Gastroesophageal sphincter (tissue), 3 donors: ENCODE measurements around the gene PSMG2.

ENCODE experiments used
- POLR2A ChIP-seq, 2 donors: fragments of 450-650 bp; IDR thresholded peaks; one replicate each; pipeline ENCODE4 v1.6.1; 2017; ENCODE audit warnings: antibody characterized with exemption in 2 of 2, mild to moderate bottlenecking in 2 of 2, moderate library complexity in 1 of 2
- POLR2AphosphoS5 ChIP-seq: sonication (generic); formaldehyde crosslinking; IDR thresholded peaks from one replicate; pipeline ENCODE4 v1.6.1; 2017; ENCODE audit warnings: antibody characterized with exemption
- TF ChIP-seq, protein P1 (sequence below), 4 experiments: fragments of 200-600 bp in 2 of 4; fragments of 450-650 bp in 2 of 4; sonication (generic) in 1 of 4; IDR thresholded peaks; one replicate each; pipeline ENCODE4 v1.5.1; 2017 to 2019; ENCODE audit warnings: antibody characterized with exemption in 4 of 4, mild to moderate bottlenecking in 2 of 4, moderate library complexity in 2 of 4

DNA sequence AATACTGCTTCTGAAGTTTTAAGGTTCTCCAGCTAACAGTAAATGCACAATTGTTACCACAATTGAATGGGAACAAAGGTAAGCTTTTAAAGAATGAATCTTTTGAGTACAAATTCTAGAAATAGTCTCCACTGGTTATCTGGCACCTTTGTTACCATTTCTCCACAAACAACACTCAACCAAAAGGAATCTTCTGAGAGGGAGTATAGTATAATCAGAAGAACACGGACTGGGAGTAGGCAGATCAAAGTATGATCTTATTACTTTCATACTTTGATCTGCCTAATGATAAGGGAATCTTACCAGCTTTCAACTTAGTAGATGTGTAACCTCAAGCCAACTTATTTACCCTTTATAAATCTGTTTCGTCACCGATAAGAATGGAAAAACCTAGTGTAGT is 1.7 kb upstream of the PSMG2 start:
- TF ChIP-seq POLR2A (IDR thresholded peaks at IDR 0.05) (no peak), POLR2AphosphoS5 (no peak)
- TF ChIP-seq, protein P1, sequence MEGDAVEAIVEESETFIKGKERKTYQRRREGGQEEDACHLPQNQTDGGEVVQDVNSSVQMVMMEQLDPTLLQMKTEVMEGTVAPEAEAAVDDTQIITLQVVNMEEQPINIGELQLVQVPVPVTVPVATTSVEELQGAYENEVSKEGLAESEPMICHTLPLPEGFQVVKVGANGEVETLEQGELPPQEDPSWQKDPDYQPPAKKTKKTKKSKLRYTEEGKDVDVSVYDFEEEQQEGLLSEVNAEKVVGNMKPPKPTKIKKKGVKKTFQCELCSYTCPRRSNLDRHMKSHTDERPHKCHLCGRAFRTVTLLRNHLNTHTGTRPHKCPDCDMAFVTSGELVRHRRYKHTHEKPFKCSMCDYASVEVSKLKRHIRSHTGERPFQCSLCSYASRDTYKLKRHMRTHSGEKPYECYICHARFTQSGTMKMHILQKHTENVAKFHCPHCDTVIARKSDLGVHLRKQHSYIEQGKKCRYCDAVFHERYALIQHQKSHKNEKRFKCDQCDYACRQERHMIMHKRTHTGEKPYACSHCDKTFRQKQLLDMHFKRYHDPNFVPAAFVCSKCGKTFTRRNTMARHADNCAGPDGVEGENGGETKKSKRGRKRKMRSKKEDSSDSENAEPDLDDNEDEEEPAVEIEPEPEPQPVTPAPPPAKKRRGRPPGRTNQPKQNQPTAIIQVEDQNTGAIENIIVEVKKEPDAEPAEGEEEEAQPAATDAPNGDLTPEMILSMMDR (IDR thresholded peaks at IDR 0.05) = no peak
